SK-N-MC (cell line): ENCODE results near the gene DLGAP1.

Source experiments
- EZH2 ChIP-seq: fragments of 200-600 bp; sonication (generic); IDR thresholded peaks from one replicate; pipeline ENCODE4 v1.6.1; 2017; ENCODE audit warnings: antibody characterized with exemption
- POLR2AphosphoS5 ChIP-seq: IDR thresholded peaks from 2 replicates; pipeline ENCODE4 v1.6.1; 2012; ENCODE audit warnings: mild to moderate bottlenecking, low read depth, low read length, borderline replicate concordance

- TF ChIP-seq POLR2AphosphoS5 (no peak), EZH2 (no peak)
Measured at GRCh38 chr18:3593381-3593903, 861.7 kb downstream of the DLGAP1 start.
